ENCODE results near the gene HLA-F. TPM values are rescaled to one million over a fixed set of nuclear protein-coding genes. Genes with fewer than 3 reads are reported as not detected.

Gene HLA-F
- 10 to 100 TPM; 25.2 to 35.6 TPM for polyA plus RNA-seq

DNA sequence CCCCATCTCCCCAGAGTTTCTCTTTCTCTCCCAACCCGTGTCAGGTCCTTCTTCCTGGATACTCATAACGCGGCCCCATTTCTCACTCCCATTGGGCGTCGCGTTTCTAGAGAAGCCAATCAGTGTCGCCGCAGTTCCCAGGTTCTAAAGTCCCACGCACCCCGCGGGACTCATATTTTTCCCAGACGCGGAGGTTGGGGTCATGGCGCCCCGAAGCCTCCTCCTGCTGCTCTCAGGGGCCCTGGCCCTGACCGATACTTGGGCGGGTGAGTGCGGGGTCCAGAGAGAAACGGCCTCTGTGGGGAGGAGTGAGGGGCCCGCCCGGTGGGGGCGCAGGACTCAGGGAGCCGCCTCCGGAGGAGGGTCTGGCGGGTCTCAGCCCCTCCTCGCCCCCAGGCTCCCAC, at the start of gene HLA-F:
HLA-F (plus strand) TSS at position 173 of the 404 bp plus-strand sequence; CDS start at position 203, 30 bp downstream.
- no peaks in the 10 kb centered on the region for H3K27me3 ChIP-seq (ENCODE audit: control insufficient read depth in 1 of 2, insufficient read depth in 2 of 2, low read length in 2 of 2)

DNA sequence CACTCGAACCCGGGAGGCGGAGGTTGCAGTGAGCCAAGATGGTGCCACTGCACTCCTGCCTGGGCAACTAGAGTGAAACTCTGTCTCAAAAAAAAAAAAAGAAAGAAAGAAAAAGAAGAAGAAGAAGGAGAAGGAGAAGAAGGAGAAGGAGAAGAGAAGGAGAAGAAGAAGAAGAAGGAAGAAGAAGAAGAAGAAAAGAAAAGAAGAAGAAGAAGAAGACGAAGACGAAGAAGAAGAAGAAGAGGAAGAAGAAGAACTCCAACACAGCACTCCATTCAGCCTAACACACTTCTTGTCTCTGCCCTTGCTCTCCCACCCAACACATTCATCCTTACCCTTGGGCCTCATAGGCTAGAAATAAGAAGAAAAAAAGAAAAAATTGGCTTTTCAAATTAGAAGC, 49.2 kb upstream of the HLA-F start:
- Histone ChIP-seq H3K4me3 (ENCODE audit: low read depth in 1 of 2, low read length in 2 of 2) (no peak overlapping the region), H3K36me3 (ENCODE audit: control insufficient read depth in 2 of 2, insufficient read depth in 2 of 2, low read length in 1 of 2) (no peaks in the 10 kb centered on the region), H3K9me3 (ENCODE audit: control insufficient read depth in 2 of 2, insufficient read depth in 1 of 2, low read depth in 1 of 2, low read length in 1 of 2) (no peaks in the 10 kb centered on the region), H3K4me1 (ENCODE audit: control insufficient read depth in 2 of 2, insufficient read depth in 2 of 2, low read length in 1 of 2) (no peaks in the 10 kb centered on the region), H3K27me3 (ENCODE audit: control insufficient read depth in 1 of 2, insufficient read depth in 2 of 2, low read length in 2 of 2) (no peaks in the 10 kb centered on the region), H3K27ac (ENCODE audit: low read depth in 2 of 2, low read length in 1 of 2) (no peak overlapping the region)
- WGBS, 2 donors, result 89 to 95% methylated on average over 5 of the region's 5 CpGs

More for the DNA sequence above, at the start of gene HLA-F:
- H3K4me1 ChIP-seq (ENCODE audit: control insufficient read depth in 2 of 2, insufficient read depth in 2 of 2, low read length in 1 of 2), result peaks cover 0 to 10% of the 10 kb centered on the region in 2 donors
- H3K27ac ChIP-seq (ENCODE audit: low read depth in 2 of 2, low read length in 1 of 2), result peak within 1 kb of the TSS; percentile 79 to 85
- H3K4me3 ChIP-seq (ENCODE audit: low read depth in 1 of 2, low read length in 2 of 2), result peak within 1 kb of the TSS; percentile 71 to 78
- WGBS, 2 donors, result 0% methylated on average over 26 of the region's 26 CpGs
- no peaks in the 10 kb centered on the region for H3K9me3 ChIP-seq (ENCODE audit: control insufficient read depth in 2 of 2, insufficient read depth in 1 of 2, low read depth in 1 of 2, low read length in 1 of 2)
- peaks cover 0 to 5% of the 10 kb centered on the region in 2 donors for H3K36me3 ChIP-seq (ENCODE audit: control insufficient read depth in 2 of 2, insufficient read depth in 2 of 2, low read length in 1 of 2)

GRCh38 chr6:29675561-29675960, 47.7 kb upstream of the HLA-F start:
- Histone ChIP-seq H3K27me3 (ENCODE audit: control insufficient read depth in 1 of 2, insufficient read depth in 2 of 2, low read length in 2 of 2) (no peaks in the 10 kb centered on the region), H3K36me3 (ENCODE audit: control insufficient read depth in 2 of 2, insufficient read depth in 2 of 2, low read length in 1 of 2) (no peaks in the 10 kb centered on the region), H3K9me3 (ENCODE audit: control insufficient read depth in 2 of 2, insufficient read depth in 1 of 2, low read depth in 1 of 2, low read length in 1 of 2) (no peaks in the 10 kb centered on the region), H3K4me3 (ENCODE audit: low read depth in 1 of 2, low read length in 2 of 2) (no peak overlapping the region), H3K27ac (ENCODE audit: low read depth in 2 of 2, low read length in 1 of 2) (no peak overlapping the region), H3K4me1 (ENCODE audit: control insufficient read depth in 2 of 2, insufficient read depth in 2 of 2, low read length in 1 of 2) (peaks cover 0 to 2% of the 10 kb centered on the region in 2 donors)
- WGBS, 2 donors, result 42 to 97% methylated on average over 1 of the region's 1 CpG

DNA sequence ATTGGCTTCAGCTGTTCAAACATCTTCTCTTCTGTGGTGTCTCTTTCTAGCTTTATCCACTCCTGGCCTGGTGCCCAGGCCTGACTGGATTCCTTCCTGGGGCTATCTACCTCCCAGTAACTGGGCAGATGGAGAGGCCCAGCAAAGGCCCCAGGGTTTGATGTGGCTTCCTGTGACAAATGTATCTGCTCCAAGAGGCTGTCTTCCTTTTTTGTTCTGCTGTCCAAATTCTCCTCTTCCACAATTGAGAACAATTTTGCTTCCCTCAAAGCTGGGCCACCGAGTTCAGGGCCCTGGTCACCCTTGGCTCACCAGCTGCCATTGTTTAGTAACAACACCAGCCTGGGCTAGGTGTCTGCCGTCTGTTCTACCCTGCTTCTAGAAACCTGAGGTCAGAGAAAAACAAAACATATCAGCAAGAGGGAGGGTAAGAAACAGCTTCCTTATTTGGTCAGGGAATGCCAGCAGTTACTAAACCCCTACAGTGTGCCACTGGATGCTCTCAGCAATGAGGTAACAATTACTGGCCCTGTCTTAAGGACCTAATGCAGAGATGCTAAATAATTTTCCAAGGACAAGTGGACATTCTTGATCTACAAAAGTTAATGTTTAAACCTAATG, 46.1 kb upstream of the HLA-F start:
- no peaks in the 10 kb centered on the region for H3K36me3 ChIP-seq (ENCODE audit: control insufficient read depth in 2 of 2, insufficient read depth in 2 of 2, low read length in 1 of 2)
- H3K4me3 ChIP-seq (ENCODE audit: low read depth in 1 of 2, low read length in 2 of 2), result no peak overlapping the region
- H3K27me3 ChIP-seq (ENCODE audit: control insufficient read depth in 1 of 2, insufficient read depth in 2 of 2, low read length in 2 of 2), result no peaks in the 10 kb centered on the region
- H3K4me1 ChIP-seq (ENCODE audit: control insufficient read depth in 2 of 2, insufficient read depth in 2 of 2, low read length in 1 of 2), result peaks cover 0 to 2% of the 10 kb centered on the region in 2 donors
- 23 to 31% methylated on average over 2 of the region's 2 CpGs for WGBS, 2 donors
- H3K27ac ChIP-seq (ENCODE audit: low read depth in 2 of 2, low read length in 1 of 2), result no peak overlapping the region
- no peaks in the 10 kb centered on the region for H3K9me3 ChIP-seq (ENCODE audit: control insufficient read depth in 2 of 2, insufficient read depth in 1 of 2, low read depth in 1 of 2, low read length in 1 of 2)

- Histone ChIP-seq H3K36me3 (ENCODE audit: control insufficient read depth in 2 of 2, insufficient read depth in 2 of 2, low read length in 1 of 2) (no peaks in the 10 kb centered on the region), H3K9me3 (ENCODE audit: control insufficient read depth in 2 of 2, insufficient read depth in 1 of 2, low read depth in 1 of 2, low read length in 1 of 2) (no peaks in the 10 kb centered on the region), H3K27ac (ENCODE audit: low read depth in 2 of 2, low read length in 1 of 2) (no peak overlapping the region), H3K4me1 (ENCODE audit: control insufficient read depth in 2 of 2, insufficient read depth in 2 of 2, low read length in 1 of 2) (peaks cover 0 to 2% of the 10 kb centered on the region in 2 donors), H3K27me3 (ENCODE audit: control insufficient read depth in 1 of 2, insufficient read depth in 2 of 2, low read length in 2 of 2) (no peaks in the 10 kb centered on the region), H3K4me3 (ENCODE audit: low read depth in 1 of 2, low read length in 2 of 2) (no peak overlapping the region)
- WGBS, 2 donors, result 83 to 88% methylated on average over 5 of the region's 5 CpGs
Observed at GRCh38 chr6:29678114-29678513, 45.1 kb upstream of the HLA-F start.

GRCh38 chr6:29679962-29680361, 43.3 kb upstream of the HLA-F start:
- Histone ChIP-seq H3K4me3 (ENCODE audit: low read depth in 1 of 2, low read length in 2 of 2) (no peak overlapping the region), H3K27ac (ENCODE audit: low read depth in 2 of 2, low read length in 1 of 2) (no peak overlapping the region), H3K36me3 (ENCODE audit: control insufficient read depth in 2 of 2, insufficient read depth in 2 of 2, low read length in 1 of 2) (no peaks in the 10 kb centered on the region), H3K27me3 (ENCODE audit: control insufficient read depth in 1 of 2, insufficient read depth in 2 of 2, low read length in 2 of 2) (no peaks in the 10 kb centered on the region), H3K9me3 (ENCODE audit: control insufficient read depth in 2 of 2, insufficient read depth in 1 of 2, low read depth in 1 of 2, low read length in 1 of 2) (no peaks in the 10 kb centered on the region), H3K4me1 (ENCODE audit: control insufficient read depth in 2 of 2, insufficient read depth in 2 of 2, low read length in 1 of 2) (peaks cover 0 to 2% of the 10 kb centered on the region in 2 donors)
- 67 to 75% methylated on average over 13 of the region's 13 CpGs for WGBS, 2 donors

- Histone ChIP-seq H3K4me1 (ENCODE audit: control insufficient read depth in 2 of 2, insufficient read depth in 2 of 2, low read length in 1 of 2) (peaks cover 0 to 2% of the 10 kb centered on the region in 2 donors), H3K27ac (ENCODE audit: low read depth in 2 of 2, low read length in 1 of 2) (no peak overlapping the region), H3K4me3 (ENCODE audit: low read depth in 1 of 2, low read length in 2 of 2) (peak overlapping the region in 1 of 2 donors; percentile 0), H3K36me3 (ENCODE audit: control insufficient read depth in 2 of 2, insufficient read depth in 2 of 2, low read length in 1 of 2) (no peaks in the 10 kb centered on the region), H3K27me3 (ENCODE audit: control insufficient read depth in 1 of 2, insufficient read depth in 2 of 2, low read length in 2 of 2) (no peaks in the 10 kb centered on the region), H3K9me3 (ENCODE audit: control insufficient read depth in 2 of 2, insufficient read depth in 1 of 2, low read depth in 1 of 2, low read length in 1 of 2) (no peaks in the 10 kb centered on the region)
- 71 to 93% methylated on average over 24 of the region's 24 CpGs for WGBS, 2 donors
Observed at GRCh38 chr6:29680416-29680815, 42.8 kb upstream of the HLA-F start.

DNA sequence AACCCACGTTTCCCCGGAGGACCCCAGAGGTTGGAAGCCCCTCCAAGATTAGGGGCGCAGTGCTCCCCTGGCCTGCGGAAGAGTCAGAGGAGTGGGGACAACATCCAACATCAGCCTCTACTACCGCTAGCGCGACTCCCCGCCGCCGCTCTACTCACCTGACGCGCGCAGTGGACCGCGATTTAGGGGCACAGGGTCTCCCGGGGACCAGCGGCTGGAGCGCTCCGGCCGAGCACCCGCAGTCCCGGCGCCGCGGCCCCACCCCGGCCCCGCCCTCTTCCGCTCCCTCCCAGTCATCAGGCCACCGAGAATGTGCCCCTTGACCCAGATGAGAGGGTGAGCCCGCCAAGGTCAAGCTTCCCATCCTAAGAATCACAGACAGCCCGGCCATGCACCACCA, 42.3 kb upstream of the HLA-F start, which contains the start of gene ZFP57:
ZFP57 (minus strand) TSS at position 249 of the 400 bp plus-strand sequence. CDS start 4,149 bp downstream, outside the sequence.
- Histone ChIP-seq H3K4me1 (ENCODE audit: control insufficient read depth in 2 of 2, insufficient read depth in 2 of 2, low read length in 1 of 2) (peaks cover 0 to 2% of the 10 kb centered on the region in 2 donors), H3K9me3 (ENCODE audit: control insufficient read depth in 2 of 2, insufficient read depth in 1 of 2, low read depth in 1 of 2, low read length in 1 of 2) (no peaks in the 10 kb centered on the region), H3K4me3 (ENCODE audit: low read depth in 1 of 2, low read length in 2 of 2) (peak within 1 kb of the TSS in 1 of 2 donors; percentile 0), H3K27me3 (ENCODE audit: control insufficient read depth in 1 of 2, insufficient read depth in 2 of 2, low read length in 2 of 2) (no peaks in the 10 kb centered on the region), H3K27ac (ENCODE audit: low read depth in 2 of 2, low read length in 1 of 2) (no peak within 1 kb of the TSS), H3K36me3 (ENCODE audit: control insufficient read depth in 2 of 2, insufficient read depth in 2 of 2, low read length in 1 of 2) (no peaks in the 10 kb centered on the region)
- 56 to 84% methylated on average over 30 to 31 of the region's 31 CpGs for WGBS, 2 donors

DNA sequence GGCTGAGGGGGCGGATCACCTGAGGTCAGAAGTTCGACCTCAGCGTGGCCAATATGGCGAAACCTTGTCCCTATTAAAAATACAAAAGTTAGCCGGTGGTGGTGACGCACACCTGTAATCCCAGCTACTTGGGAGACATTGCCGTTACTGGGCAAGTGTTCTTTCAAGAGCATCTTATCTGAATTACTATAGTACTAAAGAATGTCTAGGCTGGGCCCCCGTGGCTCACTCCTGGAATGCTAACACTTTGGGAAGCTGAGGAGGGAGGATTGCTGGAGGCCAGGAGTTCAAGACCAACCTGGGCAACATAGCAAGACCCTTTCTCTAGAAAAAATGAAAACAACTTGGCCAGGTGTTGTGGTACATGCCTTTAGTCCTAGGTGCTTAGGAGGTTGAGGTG, 41.4 kb upstream of the HLA-F start:
- no peak overlapping the region for H3K4me3 ChIP-seq (ENCODE audit: low read depth in 1 of 2, low read length in 2 of 2)
- peaks cover 0 to 2% of the 10 kb centered on the region in 2 donors for H3K4me1 ChIP-seq (ENCODE audit: control insufficient read depth in 2 of 2, insufficient read depth in 2 of 2, low read length in 1 of 2)
- no peaks in the 10 kb centered on the region for H3K9me3 ChIP-seq (ENCODE audit: control insufficient read depth in 2 of 2, insufficient read depth in 1 of 2, low read depth in 1 of 2, low read length in 1 of 2)
- no peaks in the 10 kb centered on the region for H3K27me3 ChIP-seq (ENCODE audit: control insufficient read depth in 1 of 2, insufficient read depth in 2 of 2, low read length in 2 of 2)
- no peak overlapping the region for H3K27ac ChIP-seq (ENCODE audit: low read depth in 2 of 2, low read length in 1 of 2)
- H3K36me3 ChIP-seq (ENCODE audit: control insufficient read depth in 2 of 2, insufficient read depth in 2 of 2, low read length in 1 of 2), result no peaks in the 10 kb centered on the region
- 89 to 93% methylated on average over 8 of the region's 8 CpGs for WGBS, 2 donors
